ENCODE results near the gene PLA2G7. TPM values are rescaled to one million over a fixed set of nuclear protein-coding genes. Genes with fewer than 3 reads are reported as not detected.

PLA2G7 gene
- total RNA-seq, 1 experiment from 2014 or later = 1.7 TPM

DNA sequence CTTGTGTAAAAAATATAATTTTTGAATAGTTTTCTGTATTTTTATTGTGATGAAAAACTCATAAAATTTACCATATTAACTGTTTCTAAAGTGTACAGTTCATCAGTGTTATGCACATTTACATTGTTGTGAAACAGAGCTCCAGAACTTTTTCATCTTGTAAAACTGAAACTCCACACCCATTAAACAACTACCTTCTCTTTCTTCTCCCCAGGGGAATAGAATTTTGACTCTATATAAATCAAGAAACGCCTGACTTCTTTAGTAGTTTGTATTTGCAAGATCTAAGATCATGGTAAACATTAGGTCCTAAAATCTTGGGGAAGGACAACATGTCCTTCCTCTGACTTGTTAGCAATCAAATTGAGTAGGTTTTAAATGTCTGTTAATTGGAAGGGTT lies 20.7 kb upstream of the PLA2G7 start:
- H3K79me2 ChIP-seq (ENCODE audit: insufficient read depth, low read length) = no peaks in the 10 kb centered on the region
- no peak overlapping the region for H3K4ac ChIP-seq (ENCODE audit: low read depth, low read length)
- Mint-ChIP-seq H3K4me3 (no peak overlapping the region), H3K9me3 (no peaks in the 10 kb centered on the region), H3K36me3 (ENCODE audit: insufficient read depth in 1 of 3, low read depth in 3 of 3) (no peaks in the 10 kb centered on the region), H3K27ac (no peak overlapping the region), H3K27me3 (ENCODE audit: low read depth) (peaks cover 2% of the 10 kb centered on the region), H3K4me1 (peaks cover 3% of the 10 kb centered on the region in 2 experiments; a peak in 3 of 4 replicates)
- no peak overlapping the region for H3K14ac ChIP-seq (ENCODE audit: insufficient read depth, low read length)
- H3K27ac ChIP-seq (ENCODE audit: insufficient read length, low read depth, low read length) = no peak overlapping the region
- H2BK12ac ChIP-seq (ENCODE audit: insufficient read length, low read depth, low read length) = no peak overlapping the region
- no peak overlapping the region for H2BK120ac ChIP-seq (ENCODE audit: low read depth, low read length, poor library complexity, severe bottlenecking)
- no peak overlapping the region for H3K9ac ChIP-seq (ENCODE audit: extremely low read depth, insufficient read length, low read length)
- H2BK15ac ChIP-seq (ENCODE audit: low read depth, low read length) = no peak overlapping the region
- H3K23me2 ChIP-seq (ENCODE audit: insufficient read length, low read depth, low read length, poor library complexity, severe bottlenecking) = no peaks in the 10 kb centered on the region
- DNase-seq = no peak
- H2BK5ac ChIP-seq (ENCODE audit: insufficient read length, low read length) = no peak overlapping the region
- H2BK20ac ChIP-seq (ENCODE audit: low read depth, low read length, poor library complexity, severe bottlenecking) = no peak overlapping the region
- no peaks in the 10 kb centered on the region for H3K27me3 ChIP-seq (ENCODE audit: insufficient read depth, low read length)
- H3K79me1 ChIP-seq (ENCODE audit: insufficient read depth, low read depth, low read length, poor library complexity, severe bottlenecking) = no peaks in the 10 kb centered on the region
- H3K23ac ChIP-seq (ENCODE audit: insufficient read length, low read depth, low read length) = no peak overlapping the region
- no peak overlapping the region for H2AFZ ChIP-seq (ENCODE audit: low read length)
- no peak overlapping the region for H4K91ac ChIP-seq (ENCODE audit: insufficient read length, low read depth, low read length)
- H4K5ac ChIP-seq (ENCODE audit: insufficient read length, low read depth, low read length) = no peak overlapping the region
- H3K4me2 ChIP-seq (ENCODE audit: insufficient read depth, insufficient read length, low read length) = no peak overlapping the region
- H4K20me1 ChIP-seq (ENCODE audit: control insufficient read depth, insufficient read depth, insufficient read length) = no peaks in the 10 kb centered on the region
- H3T11ph ChIP-seq (ENCODE audit: low read length) = no peak overlapping the region
- TF ChIP-seq CTCF (conservative IDR thresholded peaks at IDR 0.05) = no peak
- WGBS (ENCODE audit: extremely low coverage, insufficient read length, low lambda C conversion rate) = no CpG with 5 or more reads among the region's 1 CpG
- no peaks in the 10 kb centered on the region for H3K9me3 ChIP-seq (ENCODE audit: control insufficient read depth, low read depth, low read length)
- no peak overlapping the region for H3K56ac ChIP-seq (ENCODE audit: insufficient read length, low read depth, low read length)
- H3K18ac ChIP-seq (ENCODE audit: insufficient read length, low read depth, low read length) = no peak overlapping the region
- H2AK5ac ChIP-seq (ENCODE audit: insufficient read length, low read length) = no peak overlapping the region
- H3K4me1 ChIP-seq (ENCODE audit: insufficient read depth, low read length) = no peaks in the 10 kb centered on the region; the same call in 1 of the 2 replicates
- H4K8ac ChIP-seq (replicated peaks; ENCODE audit: insufficient read length, low read depth, low read length) = no peak overlapping the region
